HG03457 (cell line): ENCODE measurements around the gene BICC1.

Experiments
- ATAC-seq: cut with Tn5 transposase; IDR thresholded peaks from one replicate; pipeline ENCODE4 v1.9.1; 2021; ENCODE audit warnings: moderate number of reproducible peaks; ENCODE audit not compliant: unreplicated experiment

BICC1 gene

GRCh38 chr10:58698777-58699356 lies 186.2 kb downstream of the BICC1 start:
- ATAC-seq, result no peak

- no peak for ATAC-seq
Measured at GRCh38 chr10:58700591-58700990, 187.9 kb downstream of the BICC1 start.

- ATAC-seq, result no peak
Measured at GRCh38 chr10:58701405-58702135, 188.9 kb downstream of the BICC1 start.

DNA sequence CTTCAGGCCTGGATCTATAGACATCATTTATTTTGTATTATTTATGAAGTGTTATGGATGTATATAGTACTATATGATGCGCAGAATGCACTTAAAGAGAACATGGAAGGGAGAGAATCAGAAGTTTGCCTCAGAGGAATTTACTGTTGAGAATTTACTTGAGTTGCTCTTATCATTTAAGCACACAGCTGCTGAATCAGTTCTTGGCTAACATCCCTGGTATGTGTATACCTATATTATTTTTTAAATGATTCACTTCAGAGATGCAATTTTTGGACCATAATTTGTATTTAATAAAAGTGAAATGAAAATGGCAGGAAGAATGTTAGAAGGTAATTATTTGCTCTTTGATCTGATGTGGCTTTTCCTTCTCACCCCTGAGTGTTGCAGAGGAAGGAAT lies 191.6 kb downstream of the BICC1 start:
- ATAC-seq, result no peak

DNA sequence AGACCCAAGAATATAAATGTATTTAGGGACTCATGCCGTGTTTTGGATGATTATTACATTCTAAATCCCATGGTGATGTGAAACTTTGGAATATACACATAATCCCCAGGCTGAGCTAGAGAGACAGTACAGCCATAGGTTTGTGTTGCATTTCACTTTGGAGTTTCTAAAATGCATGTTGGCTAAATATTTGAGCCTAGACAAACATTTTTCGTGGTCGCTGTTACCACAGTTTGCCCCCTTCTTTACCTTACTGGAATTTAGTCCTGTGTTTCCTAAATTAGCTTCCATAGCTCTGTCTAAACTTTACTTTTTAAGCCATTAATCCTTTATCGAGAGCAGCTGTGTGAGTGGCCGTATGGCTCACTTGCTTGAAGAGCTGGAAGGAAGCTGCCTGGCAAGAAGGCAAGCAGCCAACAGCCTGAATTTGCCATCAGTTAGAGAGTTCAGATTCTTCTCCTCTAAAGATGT lies 192.0 kb downstream of the BICC1 start:
- ATAC-seq, result no peak

DNA sequence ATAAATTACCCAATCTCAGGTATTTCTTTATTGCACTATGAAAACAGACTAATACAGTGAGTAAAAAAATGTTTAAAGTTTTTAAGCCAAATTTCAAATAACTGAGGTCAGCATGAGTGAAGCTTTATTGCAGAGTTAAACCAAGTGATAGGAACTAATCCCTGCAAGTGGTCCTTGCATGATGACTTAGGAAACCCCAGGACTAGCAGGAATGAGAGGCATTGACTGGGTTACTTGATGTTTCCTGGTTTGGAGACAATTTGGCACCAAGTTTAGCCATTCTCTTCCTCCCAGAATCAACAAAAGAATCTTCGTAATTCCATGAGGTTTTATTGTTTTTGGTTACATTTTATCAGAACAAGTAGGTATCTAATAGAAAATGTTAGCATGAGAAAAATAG lies 194.2 kb downstream of the BICC1 start:
- no peak for ATAC-seq

DNA sequence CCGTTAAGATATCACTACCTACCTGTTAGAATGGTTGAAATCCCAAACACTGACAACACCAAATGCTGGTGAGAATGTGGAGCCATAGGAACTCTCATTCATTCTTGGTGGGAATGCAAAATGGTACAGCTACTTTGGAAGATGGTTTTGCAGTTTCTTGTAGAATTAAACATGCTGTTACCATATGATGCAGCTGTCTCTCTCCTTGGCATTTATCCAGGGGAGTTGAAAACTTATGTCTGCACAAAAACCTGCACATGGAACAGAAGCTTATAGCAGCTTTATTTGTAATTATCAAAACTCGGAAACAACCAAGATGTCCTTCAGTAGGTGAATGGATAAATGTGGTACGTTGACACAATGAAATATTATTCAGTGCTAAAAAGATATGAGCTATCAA lies 199.5 kb downstream of the BICC1 start:
- ATAC-seq, result no peak

DNA sequence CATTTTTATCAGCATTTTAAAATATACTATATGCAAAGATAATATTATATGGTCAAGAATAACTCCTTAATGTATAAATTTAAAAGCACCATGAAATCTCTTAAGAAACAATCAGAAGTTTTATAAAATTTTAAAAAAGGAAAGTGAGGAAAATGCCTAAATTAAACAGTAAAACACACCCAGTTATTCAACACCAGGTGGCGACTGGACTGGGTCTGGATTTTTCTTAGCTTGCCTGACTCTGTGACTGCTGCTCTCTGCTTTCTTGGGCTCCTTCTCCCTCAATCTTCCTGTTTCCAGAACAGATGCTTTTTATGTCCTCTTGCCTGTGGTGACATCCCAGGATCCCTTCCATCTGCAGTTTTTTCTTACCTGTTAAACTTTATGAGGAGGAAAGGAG lies 200.3 kb downstream of the BICC1 start:
- no peak for ATAC-seq

DNA sequence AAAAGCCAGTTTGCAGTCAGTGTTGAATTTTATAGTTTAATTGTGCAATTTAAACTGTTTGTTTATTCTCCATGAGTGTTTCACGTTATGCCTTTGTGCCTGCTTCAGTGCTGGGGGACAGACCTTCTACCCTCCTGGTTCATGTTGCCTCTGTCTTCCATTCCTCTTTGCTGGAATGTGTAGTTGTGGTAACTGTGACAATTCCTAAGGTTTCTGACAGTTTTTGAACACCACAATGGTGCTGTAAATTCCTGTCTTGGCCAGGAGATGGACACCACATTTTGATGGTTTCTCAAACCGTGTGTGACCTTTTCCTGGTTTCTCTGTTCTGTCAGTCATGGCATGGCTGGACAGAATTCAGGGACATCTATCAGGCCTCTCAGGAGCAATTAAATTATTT lies 201.7 kb downstream of the BICC1 start:
- no peak for ATAC-seq

DNA sequence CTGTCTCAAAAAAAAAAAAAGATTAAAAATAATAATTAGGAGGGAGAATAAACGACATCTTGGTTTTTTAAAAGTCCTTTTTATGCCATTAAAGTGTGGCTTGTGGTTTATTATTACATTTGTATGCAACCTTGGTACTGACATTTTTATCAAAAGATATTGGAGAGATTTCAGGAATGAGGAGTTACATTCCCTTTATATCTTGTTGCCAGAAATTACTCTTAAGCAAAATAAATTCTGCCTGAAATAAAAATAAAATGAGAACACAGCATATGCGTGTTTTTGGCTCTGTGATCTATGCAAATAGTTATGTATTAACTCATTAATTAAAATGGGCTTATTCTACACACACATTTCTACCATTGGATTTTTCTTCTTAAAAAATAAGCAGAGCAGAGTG lies 202.4 kb downstream of the BICC1 start:
- no peak for ATAC-seq

GRCh38 chr10:58718596-58718995 lies 205.9 kb downstream of the BICC1 start:
- no peak for ATAC-seq

- ATAC-seq, result no peak
Measured at GRCh38 chr10:58721601-58722281, 209.1 kb downstream of the BICC1 start.

DNA sequence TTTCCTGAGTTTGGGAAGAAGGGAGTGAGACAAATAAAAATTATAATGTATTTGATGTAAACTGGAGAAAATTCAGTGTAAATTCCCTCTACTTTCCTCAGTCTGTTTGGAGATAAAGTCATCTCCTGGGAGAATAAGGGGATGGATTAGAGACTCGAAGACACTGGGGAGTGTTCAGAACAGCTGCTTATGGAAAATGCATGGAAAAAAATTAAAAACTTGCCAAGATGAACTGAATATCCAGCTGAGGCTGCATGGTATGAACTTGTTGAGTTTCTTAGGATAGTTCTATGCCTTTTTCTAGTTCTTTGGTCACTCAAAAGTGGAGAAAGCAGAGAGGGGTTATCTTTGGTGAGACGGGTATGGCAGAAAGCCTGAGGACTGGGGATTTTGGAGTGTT lies 210.5 kb downstream of the BICC1 start:
- no peak for ATAC-seq

DNA sequence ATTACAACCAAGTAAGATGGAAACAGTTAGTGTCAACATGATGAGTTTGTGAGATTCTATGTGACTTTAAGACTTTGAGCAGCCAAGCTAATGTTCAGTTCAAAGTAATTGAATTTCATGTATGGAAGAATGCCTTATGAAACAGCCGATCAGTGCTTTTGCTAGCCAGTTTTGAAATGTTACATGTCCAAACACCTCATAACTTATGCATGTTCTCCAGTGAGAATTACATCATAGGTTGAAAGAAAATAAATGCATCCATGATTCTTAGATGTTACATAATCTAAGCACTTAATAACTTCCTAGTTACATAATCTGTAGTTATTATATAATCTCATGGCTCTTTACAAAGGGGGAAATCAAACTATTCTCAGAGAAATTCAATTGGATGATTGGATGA lies 211.3 kb downstream of the BICC1 start:
- no peak for ATAC-seq

DNA sequence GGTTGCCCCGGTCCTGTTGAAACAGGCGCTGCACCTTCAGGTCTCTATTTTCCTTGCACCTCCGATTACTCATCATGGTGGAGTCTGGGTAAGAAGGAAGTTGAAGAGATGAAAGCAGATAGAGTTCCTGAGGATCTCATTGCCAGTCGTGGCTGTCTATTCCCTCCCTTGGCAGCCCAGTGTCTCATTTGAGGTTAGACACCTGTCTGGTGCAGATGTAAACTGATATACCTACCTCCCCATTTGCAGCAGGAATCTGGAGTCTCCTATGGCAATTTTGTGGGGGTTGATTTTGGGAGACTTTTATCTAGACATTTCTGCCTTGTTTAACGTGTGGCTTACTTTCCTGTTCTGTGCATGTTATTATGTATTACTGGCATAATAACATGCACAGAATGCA lies 212.1 kb downstream of the BICC1 start:
- no peak for ATAC-seq

- ATAC-seq, result no peak
Measured at GRCh38 chr10:58725901-58726300, 213.2 kb downstream of the BICC1 start.

- ATAC-seq, result no peak
Measured at GRCh38 chr10:58727633-58728032, 215.0 kb downstream of the BICC1 start.

DNA sequence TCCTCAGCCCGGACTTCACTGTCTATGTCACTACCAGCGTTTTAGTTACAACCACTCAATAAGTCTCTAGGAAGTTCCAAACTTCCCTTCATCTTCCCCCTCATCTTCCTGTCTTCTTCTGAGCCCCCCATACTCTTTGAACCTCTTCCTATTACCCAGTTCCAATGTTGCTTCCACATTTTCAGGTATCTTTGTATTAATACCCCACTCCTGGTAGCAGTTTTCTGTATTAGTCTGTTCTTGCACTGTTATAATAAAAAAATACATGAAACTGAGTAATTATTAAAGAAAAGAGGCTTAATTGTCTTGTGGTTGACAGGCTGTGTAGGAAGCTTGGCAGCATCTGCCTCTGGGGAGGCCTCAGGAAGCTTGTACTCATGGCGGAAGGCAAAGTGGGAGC lies 218.6 kb downstream of the BICC1 start:
- ATAC-seq, result no peak

DNA sequence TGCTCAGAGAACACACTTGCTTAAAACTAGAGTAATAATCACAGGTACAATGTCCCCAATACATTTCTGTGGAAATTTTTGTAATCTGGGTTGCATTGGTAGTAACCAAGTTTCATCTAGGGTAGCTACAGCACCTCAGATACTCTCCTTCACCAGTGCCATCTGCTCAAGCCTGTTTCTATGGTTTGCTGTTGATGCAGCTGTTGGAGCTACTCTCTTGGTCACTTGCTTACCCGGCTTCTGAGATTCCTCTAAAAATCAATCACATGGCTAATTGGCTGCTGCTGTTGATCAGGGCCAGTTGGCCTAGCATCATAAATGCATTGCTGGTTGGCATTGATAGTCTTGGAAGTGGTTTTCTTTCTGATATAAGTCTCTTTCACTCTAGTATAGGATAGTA lies 220.8 kb downstream of the BICC1 start:
- no peak for ATAC-seq

DNA sequence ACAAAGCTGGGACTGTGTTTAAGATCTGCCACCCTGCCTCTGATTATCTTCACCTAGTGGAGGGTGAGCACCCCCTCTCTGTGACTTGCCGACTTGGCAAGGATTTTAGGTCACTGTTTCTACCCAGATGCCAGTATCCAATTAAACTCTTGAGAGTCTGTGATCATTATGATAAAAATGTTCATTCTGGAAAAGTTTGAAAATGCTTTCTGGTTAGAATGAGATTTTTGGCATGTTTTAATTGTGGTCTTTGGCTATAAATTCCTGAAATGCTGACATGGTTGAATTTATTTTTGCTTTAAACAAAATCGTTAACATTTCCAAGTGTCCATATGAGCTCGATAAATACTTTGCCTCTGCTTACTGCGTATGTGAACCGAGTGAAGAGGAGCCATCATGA lies 221.4 kb downstream of the BICC1 start:
- no peak for ATAC-seq

DNA sequence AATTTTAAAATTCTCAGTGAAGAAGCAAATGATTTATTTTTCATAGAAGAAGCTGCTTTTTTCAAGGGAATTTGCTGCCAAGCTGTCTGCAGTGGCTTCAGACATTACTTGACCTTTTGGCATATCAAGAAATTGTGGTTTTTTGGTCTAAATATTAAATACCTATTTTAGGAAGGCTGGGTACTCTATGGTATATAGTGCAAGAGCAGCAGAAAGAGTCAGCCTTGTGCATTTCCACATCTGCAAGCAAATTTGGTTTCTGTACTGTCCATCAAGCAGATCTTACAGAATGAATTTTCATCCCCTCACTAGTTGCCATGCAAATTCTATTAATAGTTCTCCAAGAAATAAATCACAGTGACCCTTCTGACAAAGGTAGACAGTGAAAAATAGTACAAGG lies 222.0 kb downstream of the BICC1 start:
- no peak for ATAC-seq

DNA sequence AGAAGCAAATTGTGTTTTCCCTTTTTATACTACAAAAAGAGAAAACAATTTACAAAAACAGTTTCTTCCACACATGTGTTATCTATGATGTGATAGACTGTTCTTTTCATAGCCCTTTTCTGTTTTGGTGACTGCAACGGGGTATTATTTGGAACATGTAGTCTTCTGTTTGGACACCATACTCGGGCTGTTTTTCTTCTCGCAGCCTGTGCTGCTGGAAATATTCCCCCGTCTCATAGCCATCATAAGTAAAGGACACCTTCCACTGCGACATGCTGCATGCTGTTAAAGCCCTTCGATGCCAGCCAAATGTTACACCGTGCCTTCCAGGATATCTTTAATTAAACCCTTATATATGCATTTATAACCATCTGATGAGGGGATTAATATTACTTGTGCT lies 222.4 kb downstream of the BICC1 start:
- ATAC-seq, result no peak
